Keratinocyte (primary cell): Measurements from ENCODE around the gene RNF150. TPM values are rescaled to one million over a fixed set of nuclear protein-coding genes. Genes with fewer than 3 reads are reported as not detected.

ENCODE experiments used
- DNase-seq: peaks from one replicate; pipeline ENCODE4 v3.0.0-alpha.2; 2011; ENCODE audit warnings: low read depth, missing footprints, low spot score
- FAIRE-seq: peaks from 2 replicates; lab custom pipeline; 2011; peaks lifted over from hg19 to GRCh38; lab: Jason Lieb, UNC
- H2AFZ ChIP-seq: 2 replicates; pipeline ENCODE4 v1.6.0; 2012; ENCODE audit warnings: low read length, control low read depth, inconsistent platforms; ENCODE audit not compliant: control insufficient read depth
- H3K27ac ChIP-seq: 2 replicates; pipeline ENCODE4 v1.5.1; 2011; ENCODE audit warnings: low read length; ENCODE audit not compliant: control insufficient read depth, insufficient read depth
- H3K27me3 ChIP-seq: 3 replicates; pipeline ENCODE4 v1.6.0; 2011; ENCODE audit warnings: low read length; ENCODE audit not compliant: control insufficient read depth, insufficient read depth; ENCODE audit errors: extremely low read depth
- H3K36me3 ChIP-seq, 2 experiments: 2 replicates in 1 of 2; 3 replicates in 1 of 2; pipeline ENCODE4 v1.5.1; 2011; ENCODE audit warnings: low read length in 2 of 2, mild to moderate bottlenecking in 1 of 2; ENCODE audit not compliant: control insufficient read depth in 2 of 2, insufficient read depth in 2 of 2; ENCODE audit errors: extremely low read depth in 1 of 2
- H3K4me1 ChIP-seq: 3 replicates; pipeline ENCODE4 v1.5.1; 2011; ENCODE audit warnings: low read length; ENCODE audit not compliant: control insufficient read depth, insufficient read depth; ENCODE audit errors: extremely low read depth
- H3K4me2 ChIP-seq: 3 replicates; pipeline ENCODE4 v1.6.0; 2011; ENCODE audit warnings: low read depth, low read length; ENCODE audit not compliant: control insufficient read depth, insufficient read depth; ENCODE audit errors: extremely low read depth
- H3K4me3 ChIP-seq, 3 experiments: fragments of 200-600 bp in 1 of 3; sonication (generic) in 1 of 3; 2 replicates in 2 of 3; 3 replicates in 1 of 3; pipeline ENCODE4 v1.5.1; 2011 to 2016; ENCODE audit warnings: low read length in 3 of 3, mild to moderate bottlenecking in 3 of 3, control low read depth in 2 of 3, inconsistent platforms in 1 of 3, low read depth in 1 of 3, mixed read lengths in 1 of 3, mixed run types in 1 of 3, moderate library complexity in 1 of 3; ENCODE audit not compliant: control insufficient read depth in 2 of 3, insufficient read depth in 2 of 3; ENCODE audit errors: extremely low read depth in 1 of 3
- H3K79me2 ChIP-seq: 2 replicates; pipeline ENCODE4 v1.6.0; 2012; ENCODE audit warnings: low read length; ENCODE audit not compliant: control insufficient read depth, insufficient read depth
- H3K9ac ChIP-seq: 3 replicates; pipeline ENCODE4 v1.6.0; 2011; ENCODE audit warnings: low read length; ENCODE audit not compliant: control insufficient read depth, insufficient read depth; ENCODE audit errors: extremely low read depth
- H3K9me1 ChIP-seq: 3 replicates; pipeline ENCODE4 v1.6.0; 2011; ENCODE audit warnings: low read length; ENCODE audit not compliant: control insufficient read depth, insufficient read depth; ENCODE audit errors: extremely low read depth
- H3K9me3 ChIP-seq: 2 replicates; pipeline ENCODE4 v1.5.1; 2012; ENCODE audit warnings: low read depth, low read length; ENCODE audit not compliant: control insufficient read depth
- H4K20me1 ChIP-seq: 3 replicates; pipeline ENCODE4 v1.6.0; 2011; ENCODE audit warnings: low read length; ENCODE audit not compliant: control insufficient read depth, insufficient read depth; ENCODE audit errors: extremely low read depth
- EZH2 ChIP-seq: IDR thresholded peaks from one replicate; pipeline ENCODE4 v1.6.1; 2012; ENCODE audit warnings: inconsistent platforms, mild to moderate bottlenecking, low read length, moderate library complexity
- dilution Hi-C: fragments of 300-500 bp; cut with MboI; formaldehyde crosslinking; loops from one replicate; pipeline ENCODE4 v1.7.0; 2020; ENCODE audit warnings: low sequenced_read_pairs; ENCODE audit not compliant: extremely low pct_ligation_motif_present
- polyA plus RNA-seq, 5 experiments: library from polyadenylated mRNA; depleted of rRNA in 3 of 5; stranded (reverse) in 3 of 5; stranded (forward) in 1 of 5; unstranded in 1 of 5; fragments of >200 nt; gene quantifications; 1 replicate in 1 of 5; 2 replicates in 3 of 5; 3 replicates in 1 of 5; pipeline versions ENCODE4 v1.2.1 to v1.2.3, GENCODE V29; 2011 to 2012; ENCODE audit warnings: missing spikeins in 2 of 5, low read depth in 1 of 5, low replicate concordance in 1 of 5
- TF ChIP-seq, protein P1 (sequence below), 3 experiments: IDR thresholded peaks in 1 of 3; conservative IDR thresholded peaks in 1 of 3; optimal IDR thresholded peaks in 1 of 3; 2 replicates in 2 of 3; 3 replicates in 1 of 3; pipeline versions ENCODE3 to v1.5.1; 2011; ENCODE audit warnings: low read length in 3 of 3, mild to moderate bottlenecking in 3 of 3, moderate library complexity in 2 of 3, control low read depth in 1 of 3, inconsistent platforms in 1 of 3; ENCODE audit not compliant: insufficient read depth in 2 of 3; ENCODE audit errors: extremely low read depth in 1 of 3

Gene RNF150
- polyA plus RNA-seq, 1 donor (not counting 4 experiments of a cell fraction or from before 2014, with no cell fraction given), result 0.18 TPM

GRCh38 chr4:140875746-140876452 lies 257.4 kb downstream of the RNF150 start:
- Histone ChIP-seq H2AFZ (no peak overlapping the region), H3K27ac (no peak overlapping the region), H3K4me3 (no peak overlapping the region), H3K79me2 (no peaks in the 10 kb centered on the region), H3K9me3 (no peaks in the 10 kb centered on the region), H3K4me1 (no peaks in the 10 kb centered on the region), H3K9ac (no peak overlapping the region), H3K27me3 (no peaks in the 10 kb centered on the region), H4K20me1 (no peaks in the 10 kb centered on the region), H3K4me2 (no peak overlapping the region), H3K36me3 (no peaks in the 10 kb centered on the region), H3K9me1 (no peaks in the 10 kb centered on the region)
- FAIRE-seq, result no peak
- dilution Hi-C loops, result loop anchor here (25.0 kb wide), 1 partner anchor 261 kb away; the partner anchor contains the start of gene RNF150
- TF ChIP-seq, protein P1, sequence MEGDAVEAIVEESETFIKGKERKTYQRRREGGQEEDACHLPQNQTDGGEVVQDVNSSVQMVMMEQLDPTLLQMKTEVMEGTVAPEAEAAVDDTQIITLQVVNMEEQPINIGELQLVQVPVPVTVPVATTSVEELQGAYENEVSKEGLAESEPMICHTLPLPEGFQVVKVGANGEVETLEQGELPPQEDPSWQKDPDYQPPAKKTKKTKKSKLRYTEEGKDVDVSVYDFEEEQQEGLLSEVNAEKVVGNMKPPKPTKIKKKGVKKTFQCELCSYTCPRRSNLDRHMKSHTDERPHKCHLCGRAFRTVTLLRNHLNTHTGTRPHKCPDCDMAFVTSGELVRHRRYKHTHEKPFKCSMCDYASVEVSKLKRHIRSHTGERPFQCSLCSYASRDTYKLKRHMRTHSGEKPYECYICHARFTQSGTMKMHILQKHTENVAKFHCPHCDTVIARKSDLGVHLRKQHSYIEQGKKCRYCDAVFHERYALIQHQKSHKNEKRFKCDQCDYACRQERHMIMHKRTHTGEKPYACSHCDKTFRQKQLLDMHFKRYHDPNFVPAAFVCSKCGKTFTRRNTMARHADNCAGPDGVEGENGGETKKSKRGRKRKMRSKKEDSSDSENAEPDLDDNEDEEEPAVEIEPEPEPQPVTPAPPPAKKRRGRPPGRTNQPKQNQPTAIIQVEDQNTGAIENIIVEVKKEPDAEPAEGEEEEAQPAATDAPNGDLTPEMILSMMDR (optimal IDR thresholded peaks at IDR 0.05 in 1 of 3, IDR thresholded peaks at IDR 0.05 in 1 of 3, conservative IDR thresholded peaks at IDR 0.05 in 1 of 3; ENCODE audit: extremely low read depth in 1 of 3, insufficient read depth in 2 of 3, low read length in 3 of 3), result no peak
- no peak for TF ChIP-seq EZH2
- DNase-seq, result no peak

GRCh38 chr4:140874056-140874455 lies 259.2 kb downstream of the RNF150 start:
- Histone ChIP-seq H3K9ac (no peak overlapping the region), H3K9me1 (no peaks in the 10 kb centered on the region), H3K4me3 (no peak overlapping the region), H2AFZ (no peak overlapping the region), H3K4me1 (no peaks in the 10 kb centered on the region), H4K20me1 (no peaks in the 10 kb centered on the region), H3K36me3 (no peaks in the 10 kb centered on the region), H3K9me3 (no peaks in the 10 kb centered on the region), H3K79me2 (no peaks in the 10 kb centered on the region), H3K27me3 (no peaks in the 10 kb centered on the region), H3K27ac (no peak overlapping the region), H3K4me2 (no peak overlapping the region)
- dilution Hi-C loops, result no loop called here
- FAIRE-seq, result no peak
- TF ChIP-seq, protein P1 (optimal IDR thresholded peaks at IDR 0.05 in 1 of 3, IDR thresholded peaks at IDR 0.05 in 1 of 3, conservative IDR thresholded peaks at IDR 0.05 in 1 of 3; ENCODE audit: extremely low read depth in 1 of 3, insufficient read depth in 2 of 3, low read length in 3 of 3), result no peak
- TF ChIP-seq EZH2, result no peak
- no peak for DNase-seq
